ENCODE data around the gene KRTAP27-1. TPM values are rescaled to one million over a fixed set of nuclear protein-coding genes. Genes with fewer than 3 reads are reported as not detected.
A peak's percentile ranks its signal among the peaks of the same experiment; 100 is the strongest.

The KRTAP27-1 gene
- not detected for total RNA-seq

GRCh38 chr21:30337276-30337744 lies at the start of gene KRTAP27-1:
Gene KRTAP27-1 (minus strand): TSS chr21:30337694. CDS start chr21:30337668, 26 bp downstream.
- Mint-ChIP-seq H3K27ac (no peak within 1 kb of the TSS), H3K9me3 (no peaks in the 10 kb centered on the region), H3K36me3 (no peaks in the 10 kb centered on the region), H3K27me3 (peaks cover 1% of the 10 kb centered on the region), H3K4me1 (ENCODE audit: low read depth) (no peaks in the 10 kb centered on the region), H3K4me3 (no peak within 1 kb of the TSS)
- POLR2A ChIA-PET = interaction anchor here (0.6 kb wide), 2 partner anchors 122 to 936 kb away, joined by 5 to 6 read pairs; no protein-coding TSS in a partner anchor
- DNase-seq = no peak
- CTCF ChIA-PET = interaction anchor here (0.6 kb wide), 1 partner anchor 455 kb away, joined by 4 read pairs; no protein-coding TSS in a partner anchor
- intact Hi-C loops (cut with micrococcal nuclease) = no loop called here

GRCh38 chr21:30382201-30382600 lies 44.7 kb upstream of the KRTAP27-1 start:
- POLR2A ChIA-PET = no interaction called here
- Mint-ChIP-seq H3K9me3 (no peaks in the 10 kb centered on the region), H3K4me1 (ENCODE audit: low read depth) (no peaks in the 10 kb centered on the region), H3K4me3 (no peak overlapping the region), H3K27me3 (peaks cover 1% of the 10 kb centered on the region), H3K36me3 (no peaks in the 10 kb centered on the region), H3K27ac (no peak overlapping the region)
- intact Hi-C loops (cut with micrococcal nuclease) = no loop called here
- CTCF ChIA-PET = no interaction called here
- DNase-seq = no peak

- H3K36me3 Mint-ChIP-seq = no peaks in the 10 kb centered on the region
- intact Hi-C loops (cut with micrococcal nuclease) = no loop called here
- ChIA-PET CTCF (no interaction called here), POLR2A (no interaction called here)
- no peaks in the 10 kb centered on the region for H3K9me3 Mint-ChIP-seq
- DNase-seq = no peak
- H3K27ac Mint-ChIP-seq = no peak within 1 kb of the TSS
- H3K4me3 Mint-ChIP-seq = no peak within 1 kb of the TSS
- H3K27me3 Mint-ChIP-seq = no peaks in the 10 kb centered on the region
- no peaks in the 10 kb centered on the region for H3K4me1 Mint-ChIP-seq (ENCODE audit: low read depth)
Measured at GRCh38 chr21:30372139-30372770, 34.8 kb upstream of the KRTAP27-1 start, which contains the start of gene KRTAP13-2. Gene KRTAP13-2 (minus strand): TSS chr21:30372271. CDS start chr21:30372213, 58 bp downstream.

- CTCF ChIA-PET = interaction anchor here (0.7 kb wide), 1 partner anchor 15 kb away, joined by 5 read pairs; no protein-coding TSS in a partner anchor
- Mint-ChIP-seq H3K4me1 (ENCODE audit: low read depth) (no peaks in the 10 kb centered on the region), H3K4me3 (no peak overlapping the region), H3K9me3 (no peaks in the 10 kb centered on the region), H3K27me3 (peaks cover 4% of the 10 kb centered on the region), H3K27ac (no peak overlapping the region), H3K36me3 (no peaks in the 10 kb centered on the region)
- intact Hi-C loops (cut with micrococcal nuclease) = no loop called here
- DNase-seq = no peak
- POLR2A ChIA-PET = no interaction called here
Measured at GRCh38 chr21:30355906-30356305, 18.4 kb upstream of the KRTAP27-1 start.

- ChIA-PET POLR2A (no interaction called here), CTCF (no interaction called here)
- no peak overlapping the region for H3K4me3 Mint-ChIP-seq
- DNase-seq = no peak
- no peaks in the 10 kb centered on the region for H3K4me1 Mint-ChIP-seq (ENCODE audit: low read depth)
- no peaks in the 10 kb centered on the region for H3K36me3 Mint-ChIP-seq
- no peak overlapping the region for H3K27ac Mint-ChIP-seq
- peaks cover 4% of the 10 kb centered on the region for H3K27me3 Mint-ChIP-seq
- H3K9me3 Mint-ChIP-seq = no peaks in the 10 kb centered on the region
- intact Hi-C loops (cut with micrococcal nuclease) = no loop called here
Measured at GRCh38 chr21:30354308-30355005, 17.0 kb upstream of the KRTAP27-1 start.

GRCh38 chr21:30351534-30351933 lies 14.0 kb upstream of the KRTAP27-1 start:
- Mint-ChIP-seq H3K9me3 (no peaks in the 10 kb centered on the region), H3K4me1 (ENCODE audit: low read depth) (no peaks in the 10 kb centered on the region), H3K36me3 (no peaks in the 10 kb centered on the region), H3K27ac (no peak overlapping the region), H3K4me3 (no peak overlapping the region), H3K27me3 (peaks cover 4% of the 10 kb centered on the region)
- no peak for DNase-seq
- CTCF ChIA-PET = no interaction called here
- intact Hi-C loops (cut with micrococcal nuclease) = no loop called here
- POLR2A ChIA-PET = no interaction called here

GRCh38 chr21:30349572-30349971 lies 12.1 kb upstream of the KRTAP27-1 start:
- ChIA-PET POLR2A (no interaction called here), CTCF (interaction anchor here (1.1 kb wide), 1 partner anchor 10 kb away, joined by 3 read pairs; no protein-coding TSS in a partner anchor)
- Mint-ChIP-seq H3K27ac (no peak overlapping the region), H3K27me3 (peaks cover 2% of the 10 kb centered on the region), H3K4me1 (ENCODE audit: low read depth) (no peaks in the 10 kb centered on the region), H3K9me3 (no peaks in the 10 kb centered on the region), H3K36me3 (no peaks in the 10 kb centered on the region), H3K4me3 (no peak overlapping the region)
- no peak for DNase-seq
- intact Hi-C loops (cut with micrococcal nuclease) = no loop called here

GRCh38 chr21:30348506-30348905 lies 11.0 kb upstream of the KRTAP27-1 start, which contains the start of gene KRTAP23-1:
Gene KRTAP23-1 (minus strand): TSS chr21:30348606. CDS start chr21:30348606, 0 bp downstream.
- ChIA-PET CTCF (no interaction called here), POLR2A (no interaction called here)
- peaks cover 2% of the 10 kb centered on the region for H3K27me3 Mint-ChIP-seq
- no peak within 1 kb of the TSS for H3K4me3 Mint-ChIP-seq
- DNase-seq = no peak
- intact Hi-C loops (cut with micrococcal nuclease) = no loop called here
- H3K27ac Mint-ChIP-seq = no peak within 1 kb of the TSS
- no peaks in the 10 kb centered on the region for H3K9me3 Mint-ChIP-seq
- no peaks in the 10 kb centered on the region for H3K4me1 Mint-ChIP-seq (ENCODE audit: low read depth)
- H3K36me3 Mint-ChIP-seq = no peaks in the 10 kb centered on the region

- no peak overlapping the region for H3K4me3 Mint-ChIP-seq
- no peak overlapping the region for H3K27ac Mint-ChIP-seq
- POLR2A ChIA-PET = interaction anchor here (0.6 kb wide), 1 partner anchor 63 kb away, joined by 3 read pairs; no protein-coding TSS in a partner anchor
- H3K9me3 Mint-ChIP-seq = no peaks in the 10 kb centered on the region
- DNase-seq = no peak
- peaks cover 3% of the 10 kb centered on the region for H3K27me3 Mint-ChIP-seq
- H3K36me3 Mint-ChIP-seq = no peaks in the 10 kb centered on the region
- no peaks in the 10 kb centered on the region for H3K4me1 Mint-ChIP-seq (ENCODE audit: low read depth)
- intact Hi-C loops (cut with micrococcal nuclease) = no loop called here
- CTCF ChIA-PET = interaction anchor here (1.1 kb wide), 1 partner anchor 89 kb away, joined by 3 read pairs; no protein-coding TSS in a partner anchor
Measured at GRCh38 chr21:30345014-30345413, 7.5 kb upstream of the KRTAP27-1 start.

GRCh38 chr21:30340714-30341573 lies 3.5 kb upstream of the KRTAP27-1 start:
- Mint-ChIP-seq H3K27me3 (peaks cover 3% of the 10 kb centered on the region), H3K36me3 (no peaks in the 10 kb centered on the region), H3K9me3 (no peaks in the 10 kb centered on the region), H3K4me3 (no peak overlapping the region), H3K4me1 (ENCODE audit: low read depth) (no peaks in the 10 kb centered on the region), H3K27ac (no peak overlapping the region)
- POLR2A ChIA-PET = no interaction called here
- CTCF ChIA-PET = interaction anchor here (0.6 to 2.6 kb wide), 5 partner anchors 10 to 190 kb away, joined by 3 to 6 read pairs (median 5); no protein-coding TSS in a partner anchor
- DNase-seq = peak; percentile 37
- intact Hi-C loops (cut with micrococcal nuclease) = loop anchor here (1.0 to 2.0 kb wide), 2 partner anchors 68 to 745 kb away; no protein-coding TSS in a partner anchor

- no peak for DNase-seq
- Mint-ChIP-seq H3K36me3 (no peaks in the 10 kb centered on the region), H3K4me3 (no peak overlapping the region), H3K9me3 (no peaks in the 10 kb centered on the region), H3K4me1 (ENCODE audit: low read depth) (no peaks in the 10 kb centered on the region), H3K27me3 (peaks cover 1% of the 10 kb centered on the region), H3K27ac (no peak overlapping the region)
- intact Hi-C loops (cut with micrococcal nuclease) = no loop called here
- ChIA-PET CTCF (no interaction called here), POLR2A (no interaction called here)
Measured at GRCh38 chr21:30338717-30339116, 1.2 kb upstream of the KRTAP27-1 start.

GRCh38 chr21:30337772-30338171 lies 278 bp upstream of the KRTAP27-1 start:
- Mint-ChIP-seq H3K27ac (no peak overlapping the region), H3K4me3 (no peak overlapping the region), H3K36me3 (no peaks in the 10 kb centered on the region), H3K27me3 (peaks cover 1% of the 10 kb centered on the region), H3K4me1 (ENCODE audit: low read depth) (no peaks in the 10 kb centered on the region), H3K9me3 (no peaks in the 10 kb centered on the region)
- DNase-seq = no peak
- intact Hi-C loops (cut with micrococcal nuclease) = no loop called here
- ChIA-PET POLR2A (interaction anchor here (0.6 kb wide), 2 partner anchors 123 to 936 kb away, joined by 5 to 6 read pairs; no protein-coding TSS in a partner anchor), CTCF (interaction anchor here (0.6 kb wide), 1 partner anchor 454 kb away, joined by 4 read pairs; no protein-coding TSS in a partner anchor)
